GM18858 (cell line): ENCODE results near the gene ADAMTS14.

Experiments
- ATAC-seq: cut with Tn5 transposase; IDR thresholded peaks from one replicate; pipeline ENCODE4 v1.9.1; 2021; ENCODE audit not compliant: unreplicated experiment

ADAMTS14 gene

DNA sequence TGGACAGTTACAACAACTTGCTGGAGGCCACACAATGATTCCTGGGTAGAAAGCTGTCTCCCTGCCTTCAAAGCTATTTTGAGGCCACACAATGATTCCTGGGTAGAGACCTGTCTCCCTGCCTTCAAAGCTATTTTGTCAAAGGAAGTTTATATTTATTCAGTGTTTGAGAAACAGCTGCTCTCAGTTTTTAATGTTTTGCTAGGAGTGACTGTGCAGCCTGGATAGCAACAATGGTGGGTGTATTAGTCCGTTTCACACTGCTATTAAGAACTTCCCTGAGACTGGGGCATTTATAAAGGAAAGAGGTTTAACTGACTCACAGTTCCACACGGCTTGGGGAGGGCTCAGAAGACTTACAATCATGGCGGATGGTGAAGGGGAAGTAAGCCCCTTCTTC lies 139.6 kb downstream of the ADAMTS14 start:
- no peak for ATAC-seq
